ENCODE results near the gene C2orf68.
"Not testable (repeated sequence)": the region's sequence is repeated elsewhere in the genome, so short reads cannot be mapped to it uniquely, and the experiment has no call there.

Gene C2orf68

DNA sequence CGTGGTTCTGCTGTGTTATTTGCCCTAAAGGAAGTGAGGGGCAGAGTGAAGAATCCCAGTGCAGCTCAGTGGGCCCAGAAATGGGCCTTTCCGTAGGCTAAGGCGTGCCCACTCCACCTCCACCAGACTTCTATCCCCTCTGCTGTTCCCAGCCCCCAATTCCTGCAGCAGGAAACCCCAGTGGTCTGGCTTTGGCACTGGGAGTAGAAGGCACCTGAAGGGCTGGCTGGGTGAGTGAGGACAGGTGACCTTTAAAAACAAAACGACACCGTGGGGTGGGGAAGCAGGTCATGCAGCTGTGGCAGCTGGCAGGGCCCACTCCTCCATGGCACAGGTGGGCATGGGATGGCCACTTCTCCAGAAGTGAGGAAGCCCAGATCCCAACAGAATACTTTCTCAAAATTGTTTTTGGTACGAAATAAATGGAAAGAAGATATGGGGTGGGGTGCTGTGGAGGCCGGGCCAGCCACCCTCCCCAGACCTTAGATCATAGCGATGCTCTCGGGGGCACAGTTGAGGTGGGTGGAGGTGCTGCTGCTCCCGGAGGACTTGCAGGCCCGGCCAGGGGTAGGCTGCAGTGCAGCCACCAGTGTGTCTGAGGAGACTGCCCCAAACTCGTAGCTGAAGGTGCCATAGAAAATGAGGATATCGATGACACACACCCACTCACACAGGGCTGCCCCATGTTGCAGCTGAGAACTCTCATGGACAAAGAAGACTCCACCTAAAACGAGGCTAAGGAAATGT, 13.1 kb downstream of the C2orf68 start:
- DNase-seq, result no peak

DNA sequence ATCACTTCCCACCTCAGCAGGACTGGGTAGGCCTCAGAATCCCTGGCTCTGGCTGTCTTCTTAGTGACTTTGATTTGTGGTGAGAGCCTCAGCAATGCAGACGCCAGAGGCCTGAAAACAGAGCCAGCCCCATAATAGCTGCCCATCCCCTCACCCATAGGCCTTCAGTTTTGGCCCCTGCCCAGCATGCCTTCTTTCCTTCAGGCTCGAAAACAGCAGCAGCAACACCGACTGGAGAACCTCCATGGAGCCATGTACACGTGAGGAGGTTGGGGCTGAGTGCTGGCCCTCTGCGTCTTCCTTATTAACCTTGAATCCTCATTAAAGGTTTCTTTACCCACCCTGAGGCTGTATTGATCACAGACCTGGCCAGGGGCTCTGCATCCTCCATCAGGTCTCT, 14.6 kb downstream of the C2orf68 start:
- DNase-seq, result no peak

DNA sequence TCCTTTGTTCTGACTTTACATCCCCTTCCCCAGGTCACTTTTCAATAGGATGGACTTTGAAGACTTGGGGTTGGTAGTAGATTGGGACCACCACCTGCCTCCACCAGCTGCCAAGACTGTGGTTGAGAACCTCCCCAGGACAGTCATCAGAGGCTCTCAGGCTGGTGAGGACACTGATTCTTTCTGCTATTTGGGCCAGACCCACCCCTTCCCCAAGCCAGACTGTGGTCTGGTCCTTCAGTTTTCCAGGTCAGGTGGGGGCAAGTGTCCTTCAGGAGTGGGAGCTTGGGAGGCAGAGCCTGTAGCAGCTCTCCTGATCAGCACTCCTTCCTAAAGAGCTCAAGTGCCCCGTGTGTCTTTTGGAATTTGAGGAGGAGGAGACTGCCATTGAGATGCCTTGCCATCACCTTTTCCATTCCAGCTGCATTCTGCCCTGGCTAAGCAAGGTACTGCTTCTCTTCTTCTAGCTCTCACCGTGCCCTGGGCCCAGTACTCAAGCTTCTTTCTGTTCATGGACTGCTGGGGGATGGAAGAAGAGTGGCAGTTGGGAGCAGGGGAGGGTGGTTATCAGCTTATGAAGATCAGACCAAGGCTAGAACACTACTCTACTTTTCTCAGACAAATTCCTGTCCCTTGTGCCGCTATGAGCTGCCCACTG, 15.3 kb downstream of the C2orf68 start:
- no peak for DNase-seq

- DNase-seq, result no peak
These were observed 15.9 kb downstream of the C2orf68 start for GRCh38 chr2:85596026-85596333.

- peak; percentile 97 for DNase-seq
These were observed 16.4 kb downstream of the C2orf68 start, which contains the start of gene RNF181 for GRCh38 chr2:85595301-85596025. Gene RNF181 (plus strand): TSS chr2:85595745. CDS start chr2:85595764, 19 bp downstream.

DNA sequence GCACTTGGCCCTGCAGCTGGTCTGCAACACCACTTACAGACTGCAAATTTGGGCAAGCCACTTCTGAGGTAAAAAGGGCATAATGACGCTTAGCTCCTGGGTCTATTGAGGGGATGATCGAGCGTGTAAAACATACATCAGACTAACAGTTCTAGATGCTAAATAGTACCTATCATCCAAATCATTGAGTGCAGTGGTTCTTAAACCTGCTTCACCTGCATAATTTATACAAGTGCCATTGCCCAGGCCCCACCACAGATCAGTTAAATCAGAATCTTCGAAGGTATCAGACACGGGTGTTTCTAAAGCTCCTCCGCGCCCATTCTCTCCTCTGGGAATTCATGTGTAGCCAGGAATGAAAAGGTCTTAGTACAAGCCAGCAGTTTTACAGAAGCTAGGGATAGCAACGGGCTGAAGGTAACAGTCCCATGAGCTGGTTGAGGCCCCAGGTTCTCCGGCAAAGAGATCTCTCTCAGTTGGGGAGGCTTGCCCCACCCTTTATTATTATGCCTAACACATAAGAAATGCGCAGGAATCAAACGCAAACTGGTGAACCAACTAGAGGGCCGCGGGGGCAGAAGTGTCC, 17.1 kb downstream of the C2orf68 start:
- no peak for DNase-seq

DNA sequence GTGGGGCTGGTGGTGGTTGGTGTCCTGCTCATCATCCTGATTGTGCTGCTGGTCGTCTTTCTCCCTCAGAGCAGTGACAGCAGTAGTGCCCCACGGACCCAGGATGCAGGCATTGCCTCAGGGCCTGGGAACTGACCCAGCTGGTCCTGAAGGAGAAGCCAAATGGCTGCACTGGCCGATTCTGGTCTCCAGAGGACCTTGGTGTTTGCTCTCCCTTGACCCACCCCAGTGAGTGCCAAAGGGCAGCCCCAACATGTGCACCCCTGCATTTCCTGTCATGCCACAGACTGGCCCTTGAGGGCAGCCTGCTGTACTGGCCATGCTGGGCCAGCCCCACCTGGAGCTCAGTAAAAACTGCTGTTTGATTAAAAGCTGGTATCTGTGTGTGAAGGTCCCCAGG, 18.8 kb downstream of the C2orf68 start:
- no peak for DNase-seq

DNA sequence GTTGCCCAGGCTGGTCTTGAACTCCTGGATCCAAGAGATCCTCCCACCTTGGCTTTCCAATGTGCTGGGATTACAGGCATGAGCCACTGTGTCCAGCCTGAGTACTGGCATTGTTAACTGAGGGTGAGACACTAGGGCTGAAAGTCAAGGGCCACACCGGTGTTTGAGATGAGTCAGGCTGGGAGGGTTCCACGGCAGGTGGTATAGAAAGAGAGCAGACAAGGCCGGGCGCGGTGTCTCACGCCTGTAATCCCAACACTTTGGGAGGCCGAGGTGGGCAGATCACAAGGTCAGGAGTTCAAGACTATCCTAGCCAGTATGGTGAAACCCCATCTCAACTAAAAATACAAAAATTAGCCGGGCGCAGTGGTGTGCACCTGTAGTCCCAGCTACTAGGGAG, 19.6 kb downstream of the C2orf68 start:
- DNase-seq, result not testable (repeated sequence)

- no peak for DNase-seq
These were observed 20.3 kb downstream of the C2orf68 start for GRCh38 chr2:85591563-85591962.

GRCh38 chr2:85590950-85591349, 20.9 kb downstream of the C2orf68 start:
- DNase-seq, result no peak

DNA sequence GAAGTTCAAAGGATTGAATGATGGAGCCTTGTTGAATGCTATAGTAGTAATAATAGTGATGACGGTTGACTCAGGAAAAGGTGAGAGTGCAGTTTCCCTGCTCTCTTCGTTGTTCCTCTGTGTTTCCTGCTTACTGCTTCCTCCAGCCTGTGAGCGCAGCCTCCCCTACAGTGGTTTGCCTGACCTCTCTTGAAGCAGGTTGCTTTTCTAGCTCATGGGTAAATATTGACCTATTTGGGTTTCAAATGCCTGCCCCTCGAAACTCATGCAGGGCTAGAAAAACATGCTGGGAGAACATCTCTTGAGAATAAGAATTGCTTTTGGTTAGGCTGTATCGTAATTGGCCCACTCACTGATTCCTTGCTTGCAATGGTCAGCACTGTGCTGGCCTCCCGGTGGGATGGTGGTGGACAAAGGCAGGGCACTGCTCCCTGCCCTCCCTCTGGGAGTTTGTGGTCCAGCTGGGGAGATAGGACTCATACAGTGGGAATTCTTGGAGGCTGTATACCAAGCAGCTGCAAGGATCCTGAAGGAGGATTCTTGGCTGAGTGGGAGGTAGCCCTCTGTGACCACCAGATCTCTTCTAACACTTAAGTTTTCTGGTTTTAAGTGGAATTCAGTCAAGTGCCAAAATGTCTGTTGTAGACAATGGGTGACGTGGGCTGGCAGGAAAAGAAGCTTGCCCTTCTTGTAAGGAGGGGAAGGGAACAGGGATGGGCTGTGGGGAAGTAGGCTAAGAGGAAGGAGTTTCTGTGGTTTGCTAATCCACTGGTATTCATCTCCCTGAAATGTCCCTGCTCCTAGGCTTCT, 21.7 kb downstream of the C2orf68 start:
- no peak for DNase-seq

GRCh38 chr2:85589181-85589580, 22.7 kb downstream of the C2orf68 start:
- no peak for DNase-seq

DNA sequence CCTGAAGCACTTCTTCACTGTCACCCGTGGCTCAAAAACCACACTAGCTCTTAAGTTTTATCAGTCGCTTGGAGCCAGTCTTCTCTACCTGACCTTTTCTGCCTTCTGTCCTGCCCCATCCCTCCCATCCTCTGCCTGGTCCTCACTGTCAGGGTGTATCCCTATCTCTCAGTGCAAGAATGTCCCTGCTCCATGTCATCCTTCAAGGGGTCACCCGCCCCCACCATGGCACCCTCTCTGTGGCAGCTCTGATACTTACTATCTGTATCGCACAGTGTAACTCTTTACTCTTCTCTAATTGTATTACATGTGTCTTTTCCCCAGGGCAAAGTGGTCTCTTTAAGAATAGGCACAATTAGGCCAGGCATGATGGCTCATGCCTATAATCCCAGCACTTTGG, 23.2 kb downstream of the C2orf68 start:
- DNase-seq, result no peak

GRCh38 chr2:85588236-85588635, 23.6 kb downstream of the C2orf68 start:
- no peak for DNase-seq

DNA sequence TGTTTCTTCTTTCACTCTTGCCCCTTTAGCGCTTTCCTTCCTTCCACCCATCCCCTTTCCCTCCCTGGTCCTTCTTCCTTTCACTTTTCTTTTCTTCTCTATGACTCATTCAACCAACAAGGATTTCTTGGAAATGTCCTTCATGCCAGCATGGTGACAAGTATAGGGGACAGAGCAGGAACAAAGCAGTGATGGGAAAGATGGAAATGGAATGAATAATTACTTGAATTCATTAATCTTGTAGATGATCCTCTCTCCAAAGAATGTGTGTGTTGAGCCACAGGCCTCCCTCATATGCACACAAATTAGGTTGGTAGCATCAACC, 26.1 kb downstream of the C2orf68 start:
- no peak for DNase-seq

DNA sequence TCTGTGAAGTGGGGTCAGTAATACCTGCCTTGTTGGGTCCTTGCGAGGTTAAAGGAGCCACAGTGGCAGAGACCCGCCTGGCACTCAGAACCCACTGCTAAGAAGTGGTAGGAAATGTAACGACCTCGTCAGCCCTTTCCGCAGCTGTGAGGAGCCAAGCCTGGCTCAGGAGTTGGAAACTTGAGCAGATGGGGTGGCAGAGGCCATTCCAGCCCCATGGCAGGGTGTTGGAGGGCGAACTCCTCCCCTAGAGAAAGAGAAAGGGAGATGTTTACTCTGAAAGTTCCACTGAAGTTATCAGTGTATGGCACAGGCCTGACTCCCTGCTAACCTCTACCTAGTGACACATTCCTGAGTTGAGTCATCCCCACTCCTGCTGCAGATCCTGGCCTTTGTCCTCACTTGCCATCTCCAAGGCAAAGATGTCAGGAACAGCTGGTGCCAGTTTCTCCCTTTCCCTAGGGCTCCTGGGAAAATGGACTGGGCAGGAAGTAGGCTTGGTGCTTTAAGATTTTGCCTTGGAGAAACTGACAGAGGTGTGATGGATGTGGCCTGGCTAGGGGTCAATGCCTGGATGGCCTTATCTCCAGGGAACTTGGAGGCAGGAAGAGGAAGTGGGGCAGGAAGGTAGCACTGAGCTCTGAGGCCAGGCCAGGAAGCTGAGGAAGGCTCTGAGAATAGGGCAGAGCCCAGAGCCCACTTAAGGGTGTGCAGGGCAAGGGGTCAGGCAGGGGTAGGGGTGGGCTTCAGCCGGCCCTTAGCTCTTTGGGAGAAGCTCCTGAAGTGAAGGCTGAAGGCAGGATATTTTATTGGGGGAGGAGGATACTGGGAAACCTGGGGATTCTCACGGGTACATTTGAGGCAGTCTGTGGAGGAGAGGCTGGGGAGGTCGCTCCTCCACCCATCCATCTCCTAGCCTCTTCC, 26.7 kb downstream of the C2orf68 start:
- DNase-seq, result no peak

GRCh38 chr2:85584354-85584856, 27.5 kb downstream of the C2orf68 start, which contains the start of gene VAMP5:
Gene VAMP5 (plus strand): TSS chr2:85584431. CDS start chr2:85584491, 60 bp downstream.
- no peak for DNase-seq

DNA sequence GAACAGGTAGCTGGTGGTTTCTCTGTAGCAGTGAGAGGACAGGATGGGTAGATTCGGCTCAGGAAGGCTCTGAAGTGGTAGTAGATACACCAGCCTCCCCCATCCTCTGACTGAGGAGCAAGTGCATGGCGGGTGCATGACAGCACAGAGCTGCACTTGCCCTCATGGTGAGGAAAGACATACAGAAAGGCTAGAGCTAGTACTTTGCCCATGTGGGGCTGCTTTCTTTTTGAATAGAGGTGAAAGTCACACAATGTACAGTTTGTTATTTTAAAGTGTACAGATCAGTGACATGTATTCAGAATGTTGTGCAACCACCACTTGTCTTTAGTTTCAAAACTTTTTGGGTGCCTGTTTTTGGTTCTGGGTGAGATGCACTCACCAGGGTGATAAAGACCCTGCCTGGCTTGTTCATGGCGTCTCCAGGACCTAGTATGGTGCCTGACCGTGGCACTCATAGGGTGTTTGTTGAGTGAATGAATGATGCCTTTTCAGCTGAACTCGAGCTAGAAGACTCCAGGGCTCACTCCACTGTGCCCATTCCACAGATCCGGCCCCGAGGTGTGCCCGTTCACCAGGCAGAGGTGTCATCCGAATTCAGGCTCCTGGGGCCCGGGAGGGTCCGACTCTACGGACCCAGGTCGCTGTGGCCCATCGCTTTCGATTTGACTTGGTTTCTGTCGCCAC, 28.1 kb downstream of the C2orf68 start:
- no peak for DNase-seq

DNA sequence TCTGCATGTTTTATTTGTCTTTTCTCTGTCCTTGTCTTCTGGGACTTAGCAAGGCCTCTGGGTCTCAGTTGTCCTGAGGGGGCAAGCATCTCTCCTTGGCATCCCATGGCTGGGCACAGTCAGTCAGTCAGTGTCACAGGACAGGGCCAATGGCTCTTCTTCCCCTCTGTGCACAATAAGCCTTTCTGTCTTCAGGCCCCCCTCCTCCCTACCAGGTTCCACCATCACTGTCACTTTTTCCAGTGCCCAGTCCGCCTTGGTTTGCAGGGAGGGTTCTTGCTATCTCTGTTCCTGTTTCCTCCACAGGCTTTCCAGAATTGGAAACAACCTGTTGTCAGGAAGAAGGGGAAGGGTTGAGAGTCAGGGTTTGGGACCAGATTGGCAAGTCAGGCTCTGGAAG, 29.4 kb downstream of the C2orf68 start:
- no peak for DNase-seq

DNA sequence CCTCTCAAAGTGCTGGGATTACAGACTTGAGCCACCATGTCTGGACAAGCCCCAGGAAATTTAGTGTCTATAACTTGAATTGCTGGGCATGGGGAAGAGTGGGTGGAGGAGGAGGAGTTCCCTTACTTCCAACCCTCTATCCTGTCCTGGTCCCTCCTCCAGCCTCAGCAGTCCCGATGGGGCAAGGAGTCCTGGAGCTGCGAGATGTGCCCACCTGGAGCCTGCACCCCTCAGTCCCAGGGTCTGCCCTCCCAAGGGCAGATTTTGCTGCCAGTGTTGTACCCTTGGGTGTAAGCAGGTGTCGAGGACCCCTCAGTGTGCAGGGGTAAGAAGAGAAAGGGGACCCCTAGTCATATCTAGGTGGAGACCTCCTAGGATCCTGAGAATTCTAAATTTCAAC, 31.7 kb downstream of the C2orf68 start:
- DNase-seq, result no peak

All from amniotic stem cell (primary cell).